ENCODE measurements around the gene RTL1. TPM values are rescaled to one million over a fixed set of nuclear protein-coding genes. Genes with fewer than 3 reads are reported as not detected.

Gene RTL1
- total and polyA plus RNA-seq, 10 of the 15 experiments (the other 5 are each of a cell fraction or from before 2014, with no cell fraction given) = not detected

DNA sequence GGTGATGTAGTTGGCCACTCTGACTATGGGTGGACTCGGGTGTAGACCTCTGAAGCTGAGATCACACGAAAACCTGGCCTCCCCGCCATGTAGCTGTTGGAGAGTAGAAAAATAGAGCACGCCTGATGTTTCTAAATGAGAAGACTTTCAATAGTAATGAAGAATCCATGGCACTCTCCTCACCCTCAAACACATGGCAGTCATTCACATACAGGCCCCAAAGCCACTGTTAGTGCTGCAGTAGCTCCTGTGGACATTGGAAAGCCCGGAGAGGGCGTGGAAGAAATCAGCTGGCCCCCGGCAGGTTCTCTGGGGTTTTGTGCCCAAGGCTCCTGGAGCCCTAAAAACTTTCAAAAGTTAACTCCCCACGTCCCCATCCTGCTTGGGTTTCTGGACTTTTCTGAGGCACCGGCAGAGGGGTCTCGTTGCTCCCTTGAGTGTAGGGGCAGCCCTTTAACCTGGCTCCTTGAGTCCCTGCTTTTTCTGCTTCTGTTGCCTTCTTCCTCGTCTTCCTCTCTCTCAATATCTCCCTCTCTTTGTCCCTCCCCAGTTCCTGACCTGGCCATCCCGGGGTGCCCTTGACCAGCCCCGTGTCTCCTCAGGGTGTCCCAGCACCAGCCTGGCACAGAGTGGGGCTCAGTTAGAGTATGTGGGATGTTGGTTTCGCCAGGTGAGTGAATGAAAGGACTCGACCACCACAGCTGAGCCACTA lies 69.3 kb downstream of the RTL1 start:
- FAIRE-seq = no peak
- TF ChIP-seq ZBED1 (IDR thresholded peaks at IDR 0.05; ENCODE audit: borderline replicate concordance) = no peak
- no peak for TF ChIP-seq HDAC6 (IDR thresholded peaks at IDR 0.05; ENCODE audit: unreplicated experiment)
- no peak for TF ChIP-seq HDGF (IDR thresholded peaks at IDR 0.05)
- TF ChIP-seq, protein P1, sequence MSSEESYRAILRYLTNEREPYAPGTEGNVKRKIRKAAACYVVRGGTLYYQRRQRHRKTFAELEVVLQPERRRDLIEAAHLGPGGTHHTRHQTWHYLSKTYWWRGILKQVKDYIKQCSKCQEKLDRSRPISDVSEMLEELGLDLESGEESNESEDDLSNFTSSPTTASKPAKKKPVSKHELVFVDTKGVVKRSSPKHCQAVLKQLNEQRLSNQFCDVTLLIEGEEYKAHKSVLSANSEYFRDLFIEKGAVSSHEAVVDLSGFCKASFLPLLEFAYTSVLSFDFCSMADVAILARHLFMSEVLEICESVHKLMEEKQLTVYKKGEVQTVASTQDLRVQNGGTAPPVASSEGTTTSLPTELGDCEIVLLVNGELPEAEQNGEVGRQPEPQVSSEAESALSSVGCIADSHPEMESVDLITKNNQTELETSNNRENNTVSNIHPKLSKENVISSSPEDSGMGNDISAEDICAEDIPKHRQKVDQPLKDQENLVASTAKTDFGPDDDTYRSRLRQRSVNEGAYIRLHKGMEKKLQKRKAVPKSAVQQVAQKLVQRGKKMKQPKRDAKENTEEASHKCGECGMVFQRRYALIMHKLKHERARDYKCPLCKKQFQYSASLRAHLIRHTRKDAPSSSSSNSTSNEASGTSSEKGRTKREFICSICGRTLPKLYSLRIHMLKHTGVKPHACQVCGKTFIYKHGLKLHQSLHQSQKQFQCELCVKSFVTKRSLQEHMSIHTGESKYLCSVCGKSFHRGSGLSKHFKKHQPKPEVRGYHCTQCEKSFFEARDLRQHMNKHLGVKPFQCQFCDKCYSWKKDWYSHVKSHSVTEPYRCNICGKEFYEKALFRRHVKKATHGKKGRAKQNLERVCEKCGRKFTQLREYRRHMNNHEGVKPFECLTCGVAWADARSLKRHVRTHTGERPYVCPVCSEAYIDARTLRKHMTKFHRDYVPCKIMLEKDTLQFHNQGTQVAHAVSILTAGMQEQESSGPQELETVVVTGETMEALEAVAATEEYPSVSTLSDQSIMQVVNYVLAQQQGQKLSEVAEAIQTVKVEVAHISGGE (CRISPR knock-in tag; IDR thresholded peaks at IDR 0.05) = no peak
- TF ChIP-seq PAX8 (IDR thresholded peaks at IDR 0.05) = no peak
- no peak for TF ChIP-seq USF1 (IDR thresholded peaks at IDR 0.05; ENCODE audit: borderline replicate concordance, extremely low read length, insufficient read depth, low read depth, low read length)
- no peak for TF ChIP-seq NR2C1 (IDR thresholded peaks at IDR 0.05)
- TF ChIP-seq LARP7 (IDR thresholded peaks at IDR 0.05) = no peak
- TF ChIP-seq NFXL1 (IDR thresholded peaks at IDR 0.05; ENCODE audit: borderline replicate concordance) = no peak
- TF ChIP-seq KDM1A (IDR thresholded peaks at IDR 0.05; ENCODE audit: borderline replicate concordance) = no peak
- no peak for TF ChIP-seq ZNF592 (IDR thresholded peaks at IDR 0.05)
- TF ChIP-seq NFYB (IDR thresholded peaks at IDR 0.05; ENCODE audit: insufficient read depth, low read depth, low read length) = no peak
- TF ChIP-seq BACH1 (IDR thresholded peaks at IDR 0.05; ENCODE audit: borderline replicate concordance) = no peak
- TF ChIP-seq SUPT20H (IDR thresholded peaks at IDR 0.05; ENCODE audit: borderline replicate concordance, control insufficient read depth, low read depth, low read length) = no peak
- no peak for TF ChIP-seq EZH2 (IDR thresholded peaks at IDR 0.05; ENCODE audit: borderline replicate concordance, control insufficient read depth, low read depth, low read length)
- TF ChIP-seq POU2F2 (IDR thresholded peaks at IDR 0.05; ENCODE audit: borderline replicate concordance, low read depth, low read length) = no peak
- Histone ChIP-seq H3K36me3 (ENCODE audit: control insufficient read depth in 2 of 2, insufficient read depth in 2 of 2, low read length in 1 of 2) (no peaks in the 10 kb centered on the region), H3K9ac (ENCODE audit: control insufficient read depth, insufficient read depth, low read length) (no peak overlapping the region), H3K4me2 (ENCODE audit: control insufficient read depth, insufficient read depth) (no peak overlapping the region), H3K27me3 (replicated peaks in 1 of 2; ENCODE audit: control insufficient read depth in 2 of 2, insufficient read depth in 2 of 2, low read length in 1 of 2) (no peaks in the 10 kb centered on the region; a peak in 2 of 4 replicates), H3K9me3 (replicated peaks; ENCODE audit: control insufficient read depth, insufficient read depth, low read length) (no peaks in the 10 kb centered on the region), H3K4me1 (ENCODE audit: control insufficient read depth, insufficient read depth, low read length) (no peaks in the 10 kb centered on the region), H3K27ac (ENCODE audit: control insufficient read depth, insufficient read depth) (no peak overlapping the region), H3K79me2 (ENCODE audit: control insufficient read depth, insufficient read depth, low read length) (no peaks in the 10 kb centered on the region), H2AFZ (ENCODE audit: control insufficient read depth, low read depth, low read length) (no peak overlapping the region), H3K4me3 (no peak overlapping the region), H4K20me1 (ENCODE audit: control insufficient read depth, insufficient read depth) (no peaks in the 10 kb centered on the region)
- intact Hi-C loops (cut with micrococcal nuclease; ENCODE audit: unreplicated experiment) (no loop called here), in situ Hi-C loops (cut with MboI) (no loop called here)
- no peak for DNase-seq (ENCODE audit: low read depth, low spot score)
- 31% methylated on average over 15 of the region's 15 CpGs for WGBS (ENCODE audit: insufficient coverage, insufficient replicate concordance, low lambda C conversion rate, missing lambda C conversion rate)
- ChIA-PET RAD21 (ENCODE audit: unreplicated experiment) (no interaction called here), SMC1A (ENCODE audit: uncharacterized antibody, unreplicated experiment) (no interaction called here), CTCF (interaction anchor here (1.3 kb wide), 1 partner anchor 16 kb away, joined by 4 read pairs; no protein-coding TSS in a partner anchor), POLR2A (no interaction called here)
- no peak for ATAC-seq
- BruUV-seq (replicated peaks) = no TSS peak

Measured in GM12878 (cell line).